ENCODE results near the gene OSTF1. TPM values are rescaled to one million over a fixed set of nuclear protein-coding genes. Genes with fewer than 3 reads are reported as not detected.

OSTF1 gene
- total RNA-seq, 1 donor from 2014 or later, result 86.7 TPM

GRCh38 chr9:75161116-75161857 lies 73.0 kb downstream of the OSTF1 start:
- no peak for DNase-seq (ENCODE audit: low read depth in 2 of 2)

- no peak for DNase-seq (ENCODE audit: low read depth in 2 of 2)
Measured at GRCh38 chr9:75163764-75164163, 75.5 kb downstream of the OSTF1 start.

GRCh38 chr9:75164573-75164972 lies 76.3 kb downstream of the OSTF1 start:
- no peak for DNase-seq (ENCODE audit: low read depth in 2 of 2)

GRCh38 chr9:75167281-75167680 lies 79.0 kb downstream of the OSTF1 start:
- peak in 1 of 2 donors; percentile 74 for DNase-seq (ENCODE audit: low read depth in 2 of 2)

GRCh38 chr9:75168270-75169178 lies 80.2 kb downstream of the OSTF1 start:
- DNase-seq (ENCODE audit: low read depth in 2 of 2), result peak in 1 of 2 donors; percentile 15

GRCh38 chr9:75169623-75170022 lies 81.3 kb downstream of the OSTF1 start:
- peak; percentile 90 to 98 for DNase-seq (ENCODE audit: low read depth in 2 of 2)

GRCh38 chr9:75170898-75171360 lies 82.6 kb downstream of the OSTF1 start:
- DNase-seq (ENCODE audit: low read depth in 2 of 2), result no peak

GRCh38 chr9:75175395-75175794 lies 87.1 kb downstream of the OSTF1 start:
- no peak for DNase-seq (ENCODE audit: low read depth in 2 of 2)

GRCh38 chr9:75176037-75176436 lies 87.7 kb downstream of the OSTF1 start:
- no peak for DNase-seq (ENCODE audit: low read depth in 2 of 2)

GRCh38 chr9:75181750-75182149 lies 93.4 kb downstream of the OSTF1 start:
- peak in 1 of 2 donors; percentile 69 for DNase-seq (ENCODE audit: low read depth in 2 of 2)

- no peak for DNase-seq (ENCODE audit: low read depth in 2 of 2)
Measured at GRCh38 chr9:75183306-75183705, 95.0 kb downstream of the OSTF1 start.

- DNase-seq (ENCODE audit: low read depth in 2 of 2), result peak in 1 of 2 donors; percentile 49
Measured at GRCh38 chr9:75184471-75184870, 96.2 kb downstream of the OSTF1 start.

GRCh38 chr9:75185585-75186170 lies 97.4 kb downstream of the OSTF1 start:
- DNase-seq (ENCODE audit: low read depth in 2 of 2), result peak in 1 of 2 donors; percentile 46

GRCh38 chr9:75186767-75187380 lies 98.6 kb downstream of the OSTF1 start:
- DNase-seq (ENCODE audit: low read depth in 2 of 2), result peak in 1 of 2 donors; percentile 37

GRCh38 chr9:75188756-75189155 lies 100.4 kb downstream of the OSTF1 start:
- DNase-seq (ENCODE audit: low read depth in 2 of 2), result no peak

- no peak for DNase-seq (ENCODE audit: low read depth in 2 of 2)
Measured at GRCh38 chr9:75190762-75191161, 102.4 kb downstream of the OSTF1 start.

Other genes starting within 250 kb of the OSTF1 start
- gene TRPM6, start 200.6 kb upstream of the OSTF1 start, total RNA-seq, result 0.25 and 0.26 TPM in 2 replicates
- 2.4 and 2.5 TPM in 2 replicates for gene C9orf40, start 135.6 kb upstream of the OSTF1 start, total RNA-seq
- 14.2 and 14.6 TPM in 2 replicates for gene CARNMT1, start 60.2 kb upstream of the OSTF1 start, total RNA-seq
- gene NMRK1, start 359 bp upstream of the OSTF1 start, total RNA-seq, result 19.4 and 22.0 TPM in 2 replicates

Measured in dermis microvascular lymphatic vessel endothelial cell (primary cell).